GM12878 (cell line): Measurements from ENCODE around the gene NIN. TPM values are rescaled to one million over a fixed set of nuclear protein-coding genes. Genes with fewer than 3 reads are reported as not detected.

ENCODE experiments used
- ATAC-seq: fragments of 200-7000 bp; cut with Tn5 transposase; 3 replicates; pipeline ENCODE4 v1.9.1; 2020; ENCODE audit warnings: mild to moderate bottlenecking, moderate library complexity
- BruUV-seq: library from RNA; stranded (reverse); fragments of 400-500 nt; replicated peaks from 2 replicates; lab custom pipeline; 2021; lab: Mats Ljungman, UMichigan
- CTCF ChIA-PET: fragments of 300-600 bp; sonication (Branson Sonifier 250); formaldehyde crosslinking; extraction: SDS; loops from one replicate; lab custom pipeline; 2021; ENCODE audit warnings: inconsistent platforms; lab: Yijun Ruan, JAX
- POLR2A ChIA-PET: fragments of 350-600 bp; formaldehyde crosslinking; extraction: SDS; loops from one replicate; lab custom pipeline; 2021; ENCODE audit warnings: inconsistent platforms; lab: Charles Lee
- RAD21 ChIA-PET: fragments of 300-600 bp; sonication (Branson Sonifier 250); formaldehyde crosslinking; loops from one replicate; lab custom pipeline; 2023; ENCODE audit warnings: antibody characterized with exemption; ENCODE audit not compliant: unreplicated experiment; lab: Charles Lee
- SMC1A ChIA-PET: fragments of 300-600 bp; sonication (Branson Sonifier 250); formaldehyde crosslinking; loops from one replicate; lab custom pipeline; 2023; ENCODE audit not compliant: unreplicated experiment, uncharacterized antibody; lab: Charles Lee
- DNase-seq: peaks from one replicate; pipeline ENCODE4 v3.0.0-alpha.2; 2011; ENCODE audit warnings: low read depth, low spot score
- FAIRE-seq: peaks from 3 replicates; lab custom pipeline; 2011; peaks lifted over from hg19 to GRCh38; lab: Jason Lieb, UNC
- H2AFZ ChIP-seq: 2 replicates; pipeline ENCODE4 v1.6.0; 2011; ENCODE audit warnings: low read depth, low read length, control low read depth; ENCODE audit not compliant: control insufficient read depth
- H3K27ac ChIP-seq: 2 replicates; pipeline ENCODE4 v1.5.1; 2011; ENCODE audit warnings: control low read depth; ENCODE audit not compliant: control insufficient read depth, insufficient read depth
- H3K27me3 ChIP-seq, 2 experiments: replicated peaks in 1 of 2; 2 replicates each; pipeline versions ENCODE4 v1.6.0 to v1.6.1; 2011; ENCODE audit warnings: low read length in 1 of 2; ENCODE audit not compliant: control insufficient read depth in 2 of 2, insufficient read depth in 2 of 2
- H3K36me3 ChIP-seq, 2 experiments: 2 replicates each; pipeline ENCODE4 v1.5.1; 2011; ENCODE audit warnings: low read length in 1 of 2; ENCODE audit not compliant: control insufficient read depth in 2 of 2, insufficient read depth in 2 of 2
- H3K4me1 ChIP-seq: 2 replicates; pipeline ENCODE4 v1.6.1; 2011; ENCODE audit warnings: mild to moderate bottlenecking, low read length, moderate library complexity, mixed read lengths; ENCODE audit not compliant: control insufficient read depth, insufficient read depth
- H3K4me2 ChIP-seq: 2 replicates; pipeline ENCODE4 v1.6.0; 2011; ENCODE audit warnings: control low read depth; ENCODE audit not compliant: control insufficient read depth, insufficient read depth
- H3K4me3 ChIP-seq: fragments of 200-600 bp; sonication (generic); 2 replicates; pipeline ENCODE4 v1.5.1; 2016
- H3K79me2 ChIP-seq: 2 replicates; pipeline ENCODE4 v1.6.0; 2011; ENCODE audit warnings: low read length; ENCODE audit not compliant: control insufficient read depth, insufficient read depth
- H3K9ac ChIP-seq: 2 replicates; pipeline ENCODE4 v1.8.0; 2011; ENCODE audit warnings: low read length, control low read depth, mixed read lengths; ENCODE audit not compliant: control insufficient read depth, insufficient read depth
- H3K9me3 ChIP-seq: replicated peaks from 3 replicates; pipeline ENCODE4 v1.5.1; 2011; ENCODE audit warnings: mild to moderate bottlenecking, low read length; ENCODE audit not compliant: control insufficient read depth, insufficient read depth
- H4K20me1 ChIP-seq: 2 replicates; pipeline ENCODE4 v1.6.0; 2011; ENCODE audit not compliant: control insufficient read depth, insufficient read depth
- ATF2 ChIP-seq: IDR thresholded peaks from 2 replicates; pipeline ENCODE4 v1.6.1; 2012; ENCODE audit warnings: low read length, inconsistent platforms
- ESRRA ChIP-seq: IDR thresholded peaks from 2 replicates; pipeline ENCODE4 v1.6.1; 2012; ENCODE audit warnings: mild to moderate bottlenecking, low read length, improper control_type of control experiment
- HCFC1 ChIP-seq: fragments of 150-350 bp; IDR thresholded peaks from 2 replicates; pipeline ENCODE4 v1.6.1; 2014; ENCODE audit warnings: low read length
- MEF2B ChIP-seq: fragments of 450-650 bp; IDR thresholded peaks from 2 replicates; pipeline ENCODE4 v1.6.1; 2018; ENCODE audit warnings: mild to moderate bottlenecking, moderate library complexity; ENCODE audit not compliant: partially characterized antibody, poor library complexity, severe bottlenecking
- MTA3 ChIP-seq: IDR thresholded peaks from 2 replicates; pipeline ENCODE4 v1.6.1; 2012; ENCODE audit warnings: low read length, inconsistent platforms, borderline replicate concordance
- NBN ChIP-seq: fragments of 450-650 bp; IDR thresholded peaks from 2 replicates; pipeline ENCODE4 v1.6.1; 2016
- NFIC ChIP-seq: IDR thresholded peaks from 2 replicates; pipeline ENCODE4 v1.6.1; 2012; ENCODE audit warnings: low read depth, mild to moderate bottlenecking, inconsistent platforms, low read length, moderate library complexity
- POU2F2 ChIP-seq: IDR thresholded peaks from 3 replicates; pipeline ENCODE4 v1.6.1; 2011; ENCODE audit warnings: low read depth, mild to moderate bottlenecking, low read length, borderline replicate concordance
- SREBF2 ChIP-seq: IDR thresholded peaks from 2 replicates; pipeline ENCODE4 v1.6.1; 2012; ENCODE audit warnings: mild to moderate bottlenecking, low read length
- SUPT20H ChIP-seq: IDR thresholded peaks from 2 replicates; pipeline ENCODE4 v1.6.1; 2011; ENCODE audit warnings: low read depth, mild to moderate bottlenecking, low read length, moderate library complexity, borderline replicate concordance; ENCODE audit not compliant: control insufficient read depth
- USF1 ChIP-seq: IDR thresholded peaks from 2 replicates; pipeline ENCODE4 v1.6.1; 2011; ENCODE audit warnings: borderline replicate concordance, low read depth, mild to moderate bottlenecking, moderate library complexity, mixed read lengths, low read length; ENCODE audit not compliant: insufficient read depth; ENCODE audit errors: extremely low read length
- WRNIP1 ChIP-seq: IDR thresholded peaks from 2 replicates; pipeline ENCODE4 v1.6.1; 2011; ENCODE audit warnings: low read depth, low read length, improper control_type of control experiment, borderline replicate concordance
- ZBED1 ChIP-seq: IDR thresholded peaks from 2 replicates; pipeline ENCODE4 v1.6.1; 2016; ENCODE audit warnings: borderline replicate concordance
- ZSCAN29 ChIP-seq: fragments of 450-650 bp; IDR thresholded peaks from 2 replicates; pipeline ENCODE4 v1.6.1; 2017; ENCODE audit warnings: mild to moderate bottlenecking, moderate library complexity
- WGBS: methylation state at CpG from one replicate; pipeline ENCODE4 v1.1.6; 2016; ENCODE audit warnings: low lambda C conversion rate; ENCODE audit not compliant: insufficient replicate concordance, insufficient coverage; ENCODE audit errors: missing lambda C conversion rate; 5-methylcytosine and 5-hydroxymethylcytosine counted together
- in situ Hi-C: fragments of 300-500 bp; cut with MboI; formaldehyde crosslinking; loops from 9 replicates; pipeline ENCODE4 v1.14.3; 2018; ENCODE audit warnings: mixed read lengths
- intact Hi-C: fragments of 100-400 bp; cut with micrococcal nuclease; formaldehyde crosslinking; loops from one replicate; pipeline ENCODE4 v1.14.2; 2022; ENCODE audit not compliant: unreplicated experiment
- polyA plus RNA-seq, 11 experiments: library from polyadenylated mRNA; depleted of rRNA in 4 of 11; unstranded in 6 of 11; stranded (reverse) in 5 of 11; fragments of >200 nt; fragmentation: Nextera tagmentation in 4 of 11; fragmentation: Illumina TruSeq in 1 of 11; extraction: Ambion mirVana in 4 of 11; extraction: Trizol in 1 of 11; gene quantifications; 1 replicate in 1 of 11; 2 replicates in 10 of 11; pipeline versions ENCODE4 v1.2.1 to v1.2.3, GENCODE V29; 2011 to 2016; ENCODE audit warnings: inconsistent platforms in 2 of 11, missing spikeins in 2 of 11, low read depth in 1 of 11
- total RNA-seq, 4 experiments: library from RNA; depleted of rRNA in 3 of 4; stranded (reverse); fragments of >200 nt in 3 of 4; fragmentation: Illumina TruSeq in 1 of 4; extraction: Trizol in 1 of 4; gene quantifications; 2 replicates each; pipeline versions ENCODE4 v1.2.1 to v1.2.3, GENCODE V29; 2013 to 2021

NIN gene
- total and polyA plus RNA-seq, 10 of the 15 experiments (the other 5 are each of a cell fraction or from before 2014, with no cell fraction given): 16.2 to 135 (median 70.3) TPM

GRCh38 chr14:50844391-50844790, 13.4 kb upstream of the NIN start:
- no peak overlapping the region for H2AFZ ChIP-seq
- ChIA-PET CTCF (interaction anchor here (3.1 kb wide), 1 partner anchor 16 kb away, joined by 13 read pairs; no protein-coding TSS in a partner anchor), SMC1A (no interaction called here), RAD21 (no interaction called here), POLR2A (interaction anchor here (0.6 kb wide), 1 partner anchor 16 kb away, joined by 7 read pairs; no protein-coding TSS in a partner anchor)
- no peaks in the 10 kb centered on the region for H3K9me3 ChIP-seq
- TF ChIP-seq WRNIP1 (no peak), ZBED1 (no peak)
- no peaks in the 10 kb centered on the region; a peak in 1 of 4 replicates for H3K27me3 ChIP-seq
- H3K4me3 ChIP-seq: no peak overlapping the region
- 91% methylated on average over 2 of the region's 2 CpGs for WGBS
- no peaks in the 10 kb centered on the region for H3K79me2 ChIP-seq
- no peaks in the 10 kb centered on the region; the same call in 1 of the 2 replicates for H3K4me1 ChIP-seq
- DNase-seq: no peak
- no peak overlapping the region for H3K4me2 ChIP-seq
- FAIRE-seq: no peak
- intact Hi-C loops (no loop called here), in situ Hi-C loops (no loop called here)
- no peaks in the 10 kb centered on the region for H4K20me1 ChIP-seq
- H3K27ac ChIP-seq: no peak overlapping the region
- ATAC-seq: no peak
- no TSS peak for BruUV-seq
- no peaks in the 10 kb centered on the region for H3K36me3 ChIP-seq
- no peak overlapping the region for H3K9ac ChIP-seq

GRCh38 chr14:50839691-50840090, 8.7 kb upstream of the NIN start:
- POLR2A ChIA-PET: interaction anchor here (0.6 to 2.3 kb wide), 6 partner anchors 11 to 538 kb away, joined by 3 to 8 read pairs (median 3); no protein-coding TSS in a partner anchor
- DNase-seq (no peak), ATAC-seq (no peak), FAIRE-seq (no peak)
- CTCF ChIA-PET: interaction anchor here (1.0 to 4.0 kb wide), 6 partner anchors 10 to 62 kb away, joined by 3 to 34 read pairs (median 4); no protein-coding TSS in a partner anchor
- intact Hi-C loops (no loop called here), in situ Hi-C loops (no loop called here)
- SMC1A ChIA-PET: interaction anchor here (1.1 to 5.8 kb wide), 7 partner anchors 10 to 52 kb away, joined by 3 to 48 read pairs (median 6); no protein-coding TSS in a partner anchor
- no peaks in the 10 kb centered on the region for H3K9me3 ChIP-seq
- H3K36me3 ChIP-seq: no peaks in the 10 kb centered on the region
- no peak overlapping the region for H3K27ac ChIP-seq
- H3K4me3 ChIP-seq: no peak overlapping the region
- H4K20me1 ChIP-seq: no peaks in the 10 kb centered on the region
- no peak overlapping the region for H3K4me2 ChIP-seq
- peaks cover 14% of the 10 kb centered on the region for H3K4me1 ChIP-seq
- no peak overlapping the region for H2AFZ ChIP-seq
- H3K79me2 ChIP-seq: no peaks in the 10 kb centered on the region
- BruUV-seq: no TSS peak
- WGBS: 96% methylated on average over 5 of the region's 5 CpGs
- H3K27me3 ChIP-seq: no peaks in the 10 kb centered on the region
- RAD21 ChIA-PET: interaction anchor here (1.1 to 2.9 kb wide), 6 partner anchors 9 to 20 kb away, joined by 3 to 19 read pairs (median 5); partner anchors contain the start of gene NIN
- H3K9ac ChIP-seq: no peak overlapping the region
- TF ChIP-seq SREBF2: no peak
- no peak for TF ChIP-seq ZSCAN29
- TF ChIP-seq SUPT20H: no peak
- no peak for TF ChIP-seq USF1
- no peak for TF ChIP-seq ATF2
- no peak for TF ChIP-seq NFIC
- TF ChIP-seq HCFC1: no peak
- no peak for TF ChIP-seq MEF2B
- TF ChIP-seq MTA3: no peak
- no peak for TF ChIP-seq NBN
- TF ChIP-seq ESRRA: no peak
- no peak for TF ChIP-seq POU2F2
